Stimulated activated naive CD8-positive, alpha-beta T cell treated with anti-CD3 and anti-CD28 coated beads, Interleukin-15, Interleukin-2, amounts not matched to agents 100 ng/mL and 50 ng/mL, for 24 hours (primary cell): ENCODE results near the gene PDE3A.
"Not testable (repeated sequence)": the region's sequence is repeated elsewhere in the genome, so short reads cannot be mapped to it uniquely, and the experiment has no call there.

ENCODE experiments used
- H3K27ac Mint-ChIP-seq: one replicate; pipeline ENCODE4 v1.8.0; 2021; ENCODE audit warnings: mild to moderate bottlenecking, mixed read lengths
- H3K27me3 Mint-ChIP-seq: one replicate; pipeline ENCODE4 v1.8.0; 2021; ENCODE audit warnings: mixed read lengths
- H3K36me3 Mint-ChIP-seq: one replicate; pipeline ENCODE4 v1.8.0; 2021; ENCODE audit warnings: low read depth, mixed read lengths
- H3K4me1 Mint-ChIP-seq: one replicate; pipeline ENCODE4 v1.8.0; 2021; ENCODE audit warnings: low read depth, mixed read lengths
- H3K4me3 Mint-ChIP-seq: one replicate; pipeline ENCODE4 v1.8.0; 2021; ENCODE audit warnings: mild to moderate bottlenecking, mixed read lengths
- H3K9me3 Mint-ChIP-seq: one replicate; pipeline ENCODE4 v1.8.0; 2021; ENCODE audit warnings: mixed read lengths

The PDE3A gene

DNA sequence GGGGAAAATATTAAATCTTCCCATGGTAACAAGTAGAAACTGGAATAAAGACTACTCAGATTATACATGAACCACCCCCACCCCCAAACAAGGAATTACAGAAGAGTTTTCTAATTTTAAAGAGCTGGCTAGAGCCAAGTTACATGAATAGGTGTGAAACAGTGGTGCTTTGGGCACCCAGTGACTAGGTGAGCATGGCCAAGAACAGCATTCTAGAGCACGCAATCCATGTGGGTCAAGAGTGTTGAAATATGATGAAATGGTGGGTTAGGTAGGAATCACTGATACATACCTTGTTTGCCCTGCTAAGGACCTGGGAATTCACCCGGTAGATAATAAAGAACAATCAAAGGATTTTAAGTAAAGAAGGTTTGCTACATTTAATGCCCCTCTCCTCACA, 208.7 kb downstream of the PDE3A start:
- H3K27ac Mint-ChIP-seq: no peak overlapping the region
- no peaks in the 10 kb centered on the region for H3K9me3 Mint-ChIP-seq
- no peak overlapping the region for H3K4me3 Mint-ChIP-seq
- H3K4me1 Mint-ChIP-seq: no peaks in the 10 kb centered on the region
- H3K36me3 Mint-ChIP-seq: no peaks in the 10 kb centered on the region
- no peaks in the 10 kb centered on the region for H3K27me3 Mint-ChIP-seq

DNA sequence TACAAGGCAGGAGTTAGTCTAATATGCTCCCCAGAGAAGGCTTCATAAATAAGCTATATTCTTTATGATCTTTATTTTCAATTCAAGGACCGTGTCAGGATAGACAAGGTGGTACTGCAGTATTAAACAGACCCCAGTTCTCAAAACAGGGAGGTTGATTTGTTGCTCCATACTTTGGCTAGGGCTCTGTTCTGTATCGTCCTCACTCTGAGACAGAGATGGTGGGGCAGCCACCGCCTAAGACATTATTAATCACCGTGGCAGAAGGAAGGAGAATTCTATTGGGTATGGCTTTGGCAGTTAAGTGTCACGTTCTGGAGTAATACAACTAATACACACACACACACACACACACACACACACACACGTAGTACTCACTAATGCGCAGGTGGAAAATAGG, 209.8 kb downstream of the PDE3A start:
- Mint-ChIP-seq H3K4me1 (no peaks in the 10 kb centered on the region), H3K36me3 (no peaks in the 10 kb centered on the region), H3K4me3 (no peak overlapping the region), H3K27ac (no peak overlapping the region), H3K9me3 (no peaks in the 10 kb centered on the region), H3K27me3 (no peaks in the 10 kb centered on the region)

DNA sequence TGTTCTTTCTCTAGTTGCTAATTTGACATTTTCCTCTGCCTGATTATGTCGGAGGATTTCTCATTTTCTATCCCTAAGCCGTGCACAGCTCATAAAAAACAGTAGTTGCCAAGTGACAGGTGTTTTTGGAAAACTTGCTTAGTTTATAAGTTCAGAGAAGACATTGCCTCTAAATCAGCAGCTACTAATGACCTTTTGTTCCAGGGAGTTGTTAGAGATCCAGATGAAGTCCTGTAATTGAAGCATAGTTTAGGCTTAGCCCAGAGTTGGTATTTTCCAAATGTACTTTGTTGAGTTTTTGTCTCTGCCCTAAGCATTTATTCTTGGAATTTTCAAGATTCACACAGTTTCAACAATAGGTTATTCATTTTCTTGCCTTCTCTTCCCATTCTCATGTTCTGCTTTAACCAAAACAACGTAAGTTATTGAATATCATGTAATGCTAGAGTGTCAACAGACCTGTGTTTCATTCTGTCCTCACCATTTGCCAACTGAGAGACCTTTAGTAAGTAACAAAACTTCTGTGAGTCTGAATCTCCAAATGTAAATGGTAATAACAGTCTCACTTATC, 216.8 kb downstream of the PDE3A start:
- Mint-ChIP-seq H3K4me1 (no peaks in the 10 kb centered on the region), H3K27ac (no peak overlapping the region), H3K27me3 (no peaks in the 10 kb centered on the region), H3K4me3 (no peak overlapping the region), H3K36me3 (no peaks in the 10 kb centered on the region), H3K9me3 (no peaks in the 10 kb centered on the region)

DNA sequence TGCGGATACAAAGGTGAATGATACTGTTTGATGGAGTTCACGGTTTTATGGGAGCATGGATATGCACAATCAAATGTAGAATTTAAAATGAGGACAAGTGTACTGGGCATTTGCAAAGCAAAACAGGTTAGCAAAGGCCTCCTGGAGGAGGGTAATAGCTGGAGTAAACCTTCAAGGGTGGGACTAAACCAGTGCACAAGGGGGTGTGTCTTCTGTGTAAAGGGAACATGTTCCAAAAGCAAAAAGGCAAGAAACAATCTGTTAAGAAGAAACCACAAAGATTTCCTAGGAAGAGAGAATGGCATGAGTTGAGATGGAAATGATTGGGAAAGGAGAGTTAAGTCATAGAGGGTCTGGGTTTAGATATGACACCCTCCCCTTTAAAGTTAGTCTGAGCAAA, 217.6 kb downstream of the PDE3A start:
- H3K4me3 Mint-ChIP-seq: no peak overlapping the region
- no peaks in the 10 kb centered on the region for H3K27me3 Mint-ChIP-seq
- H3K27ac Mint-ChIP-seq: no peak overlapping the region

DNA sequence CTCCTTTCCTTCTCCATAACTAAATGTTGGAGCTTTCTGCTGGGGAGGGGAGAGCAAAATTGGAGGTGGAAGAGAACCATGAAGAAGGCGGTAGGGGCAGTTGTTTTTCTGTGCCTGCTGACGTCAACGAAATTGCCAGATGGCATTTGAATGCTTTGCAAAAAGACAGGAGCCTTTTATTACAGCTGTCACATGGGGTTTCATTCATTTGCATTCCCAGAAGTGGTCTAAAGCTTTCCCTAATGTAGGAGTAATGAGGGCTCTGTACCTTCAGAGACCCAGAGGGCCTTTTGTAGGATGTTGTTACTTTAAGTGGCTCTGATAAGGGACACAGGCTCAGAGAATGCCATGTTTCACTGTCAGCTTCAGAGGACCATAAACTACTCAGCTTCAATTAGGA, 219.7 kb downstream of the PDE3A start:
- no peaks in the 10 kb centered on the region for H3K27me3 Mint-ChIP-seq
- no peaks in the 10 kb centered on the region for H3K36me3 Mint-ChIP-seq
- H3K9me3 Mint-ChIP-seq: no peaks in the 10 kb centered on the region
- no peak overlapping the region for H3K27ac Mint-ChIP-seq
- H3K4me1 Mint-ChIP-seq: no peaks in the 10 kb centered on the region
- no peak overlapping the region for H3K4me3 Mint-ChIP-seq

More for the DNA sequence above, 217.6 kb downstream of the PDE3A start:
- Mint-ChIP-seq H3K4me1 (no peaks in the 10 kb centered on the region), H3K9me3 (no peaks in the 10 kb centered on the region), H3K36me3 (no peaks in the 10 kb centered on the region)

DNA sequence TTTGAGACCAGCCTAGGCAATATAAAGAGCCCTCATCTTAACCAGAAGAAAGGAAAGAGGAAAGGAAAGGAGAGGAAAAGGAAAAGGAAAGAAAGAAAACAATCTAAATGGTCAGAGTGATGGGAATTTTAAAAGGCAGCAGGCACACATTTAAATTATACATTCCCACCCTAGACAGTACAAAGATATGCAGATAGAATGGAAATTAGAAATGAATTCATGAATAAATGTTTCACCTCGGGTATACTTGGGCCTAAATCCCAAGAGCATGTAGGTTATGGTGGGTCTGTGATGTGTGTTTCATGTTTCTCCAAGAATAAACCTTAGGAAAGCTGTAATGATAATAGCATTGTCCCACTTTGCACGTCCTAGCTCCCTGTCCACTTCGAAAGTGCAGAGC, 222.2 kb downstream of the PDE3A start:
- no peak overlapping the region for H3K4me3 Mint-ChIP-seq
- H3K4me1 Mint-ChIP-seq: no peaks in the 10 kb centered on the region
- H3K27me3 Mint-ChIP-seq: no peaks in the 10 kb centered on the region
- no peaks in the 10 kb centered on the region for H3K36me3 Mint-ChIP-seq
- no peak overlapping the region for H3K27ac Mint-ChIP-seq
- H3K9me3 Mint-ChIP-seq: no peaks in the 10 kb centered on the region

DNA sequence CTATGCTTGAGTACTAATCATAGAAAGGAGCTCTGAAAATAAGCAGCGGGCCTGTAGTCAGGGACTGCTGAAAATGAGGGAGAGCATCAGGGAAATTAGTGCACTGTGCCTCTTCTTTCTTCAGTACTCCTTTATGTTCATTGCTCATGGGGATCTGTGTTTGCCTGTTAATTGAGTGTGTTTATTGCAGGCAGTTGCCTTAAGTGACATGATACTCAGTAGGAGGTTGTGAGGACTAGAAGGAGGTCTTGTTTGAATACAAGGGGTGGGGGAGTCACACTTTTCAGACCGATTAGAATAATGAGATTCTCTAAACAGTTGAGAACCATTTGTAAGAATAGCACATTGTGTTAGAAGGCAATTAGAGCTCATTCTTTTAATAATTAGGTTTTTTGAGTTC, 224.2 kb downstream of the PDE3A start:
- Mint-ChIP-seq H3K4me1 (no peaks in the 10 kb centered on the region), H3K27me3 (no peaks in the 10 kb centered on the region), H3K9me3 (no peaks in the 10 kb centered on the region), H3K27ac (no peak overlapping the region), H3K36me3 (no peaks in the 10 kb centered on the region), H3K4me3 (no peak overlapping the region)

DNA sequence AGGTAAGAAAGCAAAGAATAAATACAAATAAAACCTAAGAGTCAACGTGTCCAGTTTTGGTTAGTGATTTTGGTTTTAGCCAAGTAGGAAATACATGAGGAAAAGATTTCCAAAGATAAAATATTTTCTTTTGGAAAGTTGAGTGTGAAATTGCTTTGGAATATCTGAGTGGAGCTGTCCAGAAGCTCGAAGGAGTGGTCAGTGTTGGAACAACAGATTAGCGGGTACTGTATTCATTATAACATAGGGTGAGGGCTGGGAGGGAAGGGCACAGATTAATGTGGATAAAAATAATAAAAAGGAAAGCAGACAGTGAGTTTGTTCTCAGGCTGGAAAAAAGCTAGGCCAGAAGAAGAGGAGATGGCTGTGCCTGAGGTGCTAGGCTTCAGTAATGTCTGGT, 225.3 kb downstream of the PDE3A start:
- Mint-ChIP-seq H3K27ac (no peak overlapping the region), H3K4me3 (no peak overlapping the region), H3K27me3 (no peaks in the 10 kb centered on the region), H3K36me3 (no peaks in the 10 kb centered on the region), H3K9me3 (no peaks in the 10 kb centered on the region), H3K4me1 (no peaks in the 10 kb centered on the region)

DNA sequence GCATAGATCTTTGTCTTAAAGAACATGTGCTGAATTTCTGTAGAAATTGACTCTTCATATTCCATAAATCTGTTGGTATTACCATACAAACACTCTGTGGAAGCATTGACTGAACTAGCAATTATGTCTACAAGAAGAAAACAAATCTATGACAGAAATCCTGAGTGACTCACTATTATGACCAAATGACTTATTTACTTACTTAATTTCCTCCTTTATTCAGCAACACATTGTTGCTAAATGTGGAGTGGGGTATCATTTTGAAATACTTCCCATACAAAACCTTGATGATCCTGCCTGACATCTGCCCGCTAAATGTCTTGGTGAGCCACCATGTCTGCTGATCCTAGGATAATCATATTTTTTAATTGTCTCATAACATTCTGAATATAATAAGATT, 227.7 kb downstream of the PDE3A start:
- H3K36me3 Mint-ChIP-seq: no peaks in the 10 kb centered on the region
- H3K4me3 Mint-ChIP-seq: no peak overlapping the region
- no peaks in the 10 kb centered on the region for H3K27me3 Mint-ChIP-seq
- no peak overlapping the region for H3K27ac Mint-ChIP-seq
- H3K4me1 Mint-ChIP-seq: no peaks in the 10 kb centered on the region
- no peaks in the 10 kb centered on the region for H3K9me3 Mint-ChIP-seq

DNA sequence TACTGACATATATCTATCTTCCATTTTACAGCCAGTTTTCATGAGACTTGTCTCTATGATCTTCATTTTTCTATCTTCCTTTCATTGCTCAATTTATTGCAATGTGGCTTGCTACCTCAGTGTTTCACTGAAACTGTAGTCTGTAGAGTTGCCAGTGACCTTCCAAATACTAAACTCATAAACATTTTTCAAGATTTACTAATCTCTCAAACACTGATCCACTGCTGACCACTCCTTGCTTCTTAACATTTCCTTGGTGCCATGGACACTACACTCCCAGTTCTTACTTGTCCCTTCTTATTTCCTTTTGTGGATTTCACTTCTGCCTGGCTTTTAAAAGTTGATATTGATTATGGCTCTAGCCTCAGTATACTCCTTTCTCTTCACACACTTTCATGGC, 231.4 kb downstream of the PDE3A start:
- Mint-ChIP-seq H3K36me3 (no peaks in the 10 kb centered on the region), H3K4me3 (no peak overlapping the region), H3K9me3 (no peaks in the 10 kb centered on the region), H3K27me3 (no peaks in the 10 kb centered on the region), H3K27ac (no peak overlapping the region), H3K4me1 (no peaks in the 10 kb centered on the region)

DNA sequence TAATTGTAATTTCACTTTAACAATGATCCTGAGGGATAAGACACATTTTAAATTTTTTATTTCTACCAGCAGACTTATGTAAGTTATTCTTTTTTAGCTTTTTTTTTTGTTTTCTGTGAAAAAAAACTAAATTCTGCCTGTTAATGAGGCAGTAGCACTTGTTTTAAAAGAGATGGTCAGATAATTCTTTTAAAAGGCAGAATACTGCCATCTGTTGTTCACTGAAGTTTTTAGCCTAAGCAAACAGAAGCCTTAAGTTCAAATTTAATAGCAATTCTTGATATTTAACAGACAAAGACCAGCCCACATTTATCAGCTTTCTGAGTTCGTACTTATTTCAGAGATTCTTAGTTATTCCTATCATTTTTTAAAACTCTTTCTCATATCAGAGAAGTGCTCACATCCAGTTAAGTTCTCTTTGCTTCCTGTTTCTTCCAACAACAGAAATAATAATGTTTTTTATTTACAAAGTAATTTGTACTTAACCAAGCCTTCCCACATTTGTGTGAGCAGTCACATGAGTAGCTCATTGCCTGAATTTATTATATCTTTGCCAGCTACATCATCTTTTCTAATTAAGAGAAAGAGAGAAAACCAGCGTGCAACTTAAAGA, 233.4 kb downstream of the PDE3A start:
- H3K4me1 Mint-ChIP-seq: no peaks in the 10 kb centered on the region
- H3K4me3 Mint-ChIP-seq: no peak overlapping the region
- no peaks in the 10 kb centered on the region for H3K9me3 Mint-ChIP-seq
- H3K27ac Mint-ChIP-seq: no peak overlapping the region
- H3K27me3 Mint-ChIP-seq: no peaks in the 10 kb centered on the region
- no peaks in the 10 kb centered on the region for H3K36me3 Mint-ChIP-seq

DNA sequence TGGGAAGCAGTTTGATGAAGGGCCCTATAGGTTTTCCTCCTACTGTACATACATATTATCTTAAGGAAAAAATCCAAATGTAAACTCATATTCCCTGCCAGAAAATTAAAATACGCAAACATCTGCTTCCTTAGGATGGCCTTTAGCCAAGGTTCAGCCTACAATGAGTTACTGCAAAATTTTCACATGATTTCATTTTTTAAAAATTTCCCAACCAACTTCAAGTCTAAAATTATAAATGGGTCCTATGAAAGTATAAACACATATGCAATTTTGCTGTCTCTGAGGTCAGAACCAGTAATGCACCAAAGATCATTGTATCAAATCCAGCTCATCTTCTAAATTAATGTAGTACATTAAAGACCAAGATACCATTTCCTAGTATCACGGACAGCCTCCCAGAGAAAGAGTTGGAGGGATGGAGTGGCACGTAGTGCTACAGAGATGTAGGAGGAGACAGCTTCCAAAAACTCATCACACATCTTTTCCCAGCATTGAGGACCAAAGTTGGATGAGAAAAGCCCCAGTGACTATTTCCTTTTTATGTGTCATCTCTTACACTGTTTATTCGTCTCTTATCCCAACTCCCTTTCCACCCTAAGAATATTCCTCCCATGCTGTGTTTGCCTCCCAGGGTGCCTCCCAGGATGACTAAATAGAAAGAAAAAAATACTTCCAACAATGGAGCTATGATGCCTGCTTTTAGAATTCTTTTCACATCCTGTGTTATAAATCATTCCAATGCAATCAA, 234.5 kb downstream of the PDE3A start:
- Mint-ChIP-seq H3K27me3 (no peaks in the 10 kb centered on the region), H3K36me3 (no peaks in the 10 kb centered on the region), H3K4me1 (no peaks in the 10 kb centered on the region), H3K9me3 (no peaks in the 10 kb centered on the region), H3K27ac (no peak overlapping the region), H3K4me3 (no peak overlapping the region)

DNA sequence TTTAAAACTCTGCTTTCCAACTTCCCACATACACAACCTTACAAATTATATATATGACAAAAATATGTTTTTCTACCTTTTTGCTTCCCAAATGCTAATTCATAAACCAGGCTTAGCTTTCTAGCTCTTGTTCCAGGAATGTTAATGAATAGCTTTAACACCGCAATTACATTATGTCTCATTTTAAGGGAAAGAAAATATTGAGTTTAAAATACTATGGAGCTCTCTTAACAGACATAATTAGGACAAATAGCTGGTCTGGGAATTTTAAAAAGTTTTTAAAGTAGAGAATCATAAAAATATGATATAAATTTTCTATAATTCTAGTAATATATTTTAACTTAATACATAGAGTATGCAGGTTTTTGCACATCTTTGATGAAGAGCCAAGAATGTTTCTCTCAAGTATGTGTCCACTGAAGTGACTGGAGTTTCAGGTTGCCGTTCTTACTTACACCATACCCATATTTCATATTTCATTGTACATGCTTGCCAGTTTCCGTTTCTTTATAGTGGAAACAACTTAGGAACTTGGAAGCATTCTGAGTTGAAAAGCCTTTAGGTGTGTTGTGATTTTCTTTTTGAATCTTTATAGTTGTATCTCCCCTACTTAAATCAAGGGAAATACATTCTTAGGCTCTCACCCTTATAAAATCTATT, 236.2 kb downstream of the PDE3A start:
- Mint-ChIP-seq H3K4me3 (no peak overlapping the region), H3K27ac (no peak overlapping the region), H3K4me1 (no peaks in the 10 kb centered on the region), H3K36me3 (no peaks in the 10 kb centered on the region), H3K9me3 (no peaks in the 10 kb centered on the region), H3K27me3 (no peaks in the 10 kb centered on the region)

DNA sequence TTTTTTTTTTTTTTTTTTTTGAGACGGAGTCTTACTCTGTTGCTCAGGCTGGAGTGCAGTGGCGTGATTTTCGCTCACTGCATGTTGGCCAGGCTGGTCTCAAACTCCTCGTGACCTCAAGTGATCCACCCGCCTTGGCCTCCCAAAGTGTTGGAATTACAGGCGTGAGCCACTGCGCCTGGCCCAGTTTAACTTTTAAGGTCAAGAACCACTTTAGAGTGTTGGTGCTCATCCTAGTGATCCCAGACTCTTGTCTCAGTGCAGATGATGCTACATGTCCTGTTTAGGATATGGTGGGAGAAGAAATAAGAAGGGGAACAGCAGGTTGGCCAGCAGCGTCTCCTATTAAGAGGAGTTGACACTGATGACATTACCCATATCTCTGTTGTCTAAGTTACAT, 246.7 kb downstream of the PDE3A start:
- not testable (repeated sequence) for H3K27ac Mint-ChIP-seq, H3K27me3 Mint-ChIP-seq, H3K4me3 Mint-ChIP-seq, H3K9me3 Mint-ChIP-seq, H3K4me1 Mint-ChIP-seq, H3K36me3 Mint-ChIP-seq

DNA sequence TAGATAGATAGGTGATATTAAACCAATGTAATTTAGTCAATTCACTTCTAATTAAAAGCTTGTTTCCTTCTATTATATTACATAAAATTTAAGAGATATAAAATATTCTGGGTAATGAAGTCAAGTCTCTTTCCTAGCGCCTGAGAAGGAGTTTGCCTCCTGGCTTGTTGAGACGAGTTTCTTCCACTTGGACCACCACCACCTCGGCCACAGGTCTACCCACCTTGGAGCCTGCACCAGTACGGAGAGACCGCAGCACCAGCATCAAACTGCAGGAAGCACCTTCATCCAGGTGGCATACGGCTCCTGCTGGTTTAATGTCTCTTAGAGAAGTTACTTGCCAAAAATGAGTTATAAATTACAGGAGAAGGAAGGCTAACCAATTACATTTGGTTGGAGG, 247.8 kb downstream of the PDE3A start:
- Mint-ChIP-seq H3K9me3 (no peaks in the 10 kb centered on the region), H3K36me3 (no peaks in the 10 kb centered on the region), H3K4me1 (no peaks in the 10 kb centered on the region), H3K4me3 (no peak overlapping the region), H3K27me3 (no peaks in the 10 kb centered on the region), H3K27ac (no peak overlapping the region)
